Measurements from ENCODE around the gene F12. TPM values are rescaled to one million over a fixed set of nuclear protein-coding genes. Genes with fewer than 3 reads are reported as not detected.
"Not testable (repeated sequence)": the region's sequence is repeated elsewhere in the genome, so short reads cannot be mapped to it uniquely, and the experiment has no call there.

F12 gene
- total RNA-seq, 2 experiments from 2014 or later, result 5.1 to 5.9 TPM

DNA sequence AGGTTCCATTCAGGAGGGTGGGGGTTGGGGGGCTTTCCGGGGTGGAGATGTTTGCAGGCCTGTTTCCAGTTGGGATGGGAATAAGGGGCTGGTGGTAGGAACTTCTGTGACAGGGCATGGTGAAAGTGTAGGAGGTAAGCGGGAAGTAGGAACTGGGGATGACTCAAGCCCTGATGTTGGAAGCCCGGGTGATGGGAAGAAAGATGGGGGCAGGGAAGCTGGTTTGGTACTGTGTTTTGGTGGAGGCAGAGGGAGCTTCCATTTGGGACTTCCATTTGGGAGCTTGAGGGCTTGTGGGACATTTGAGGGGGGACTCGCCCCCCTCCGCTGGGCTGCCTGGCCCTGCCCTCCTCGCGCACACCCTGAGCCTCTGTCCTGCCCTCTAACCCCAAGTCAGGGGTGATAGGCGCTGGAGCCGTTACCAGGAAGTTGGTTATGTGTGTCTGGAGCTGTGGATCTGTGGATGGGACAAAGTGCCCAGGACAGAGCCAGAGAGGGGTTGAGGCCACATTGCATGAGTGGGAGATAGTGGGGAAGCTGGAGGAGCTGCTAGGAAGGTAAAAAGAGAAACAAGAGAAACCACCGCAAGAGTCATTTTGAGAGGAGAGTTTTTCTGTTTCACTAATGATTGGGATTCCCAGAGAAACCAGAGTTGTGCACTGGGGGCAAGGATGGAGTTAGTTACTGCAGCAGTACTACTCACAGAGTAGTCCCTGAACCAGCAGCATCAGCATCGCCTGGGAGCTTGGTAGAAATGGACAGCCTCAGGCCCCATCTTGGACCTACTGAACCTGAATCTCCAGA, 45.0 kb downstream of the F12 start:
- no peaks in the 10 kb centered on the region for H3K27me3 Mint-ChIP-seq
- H3K4me1 Mint-ChIP-seq (ENCODE audit: low read depth), result peaks cover 76% of the 10 kb centered on the region
- peaks cover 19% of the 10 kb centered on the region for H3K36me3 Mint-ChIP-seq
- ChIA-PET POLR2A (interaction anchor here (1.1 to 2.4 kb wide), 10 partner anchors 8 to 91 kb away, joined by 3 to 20 read pairs (median 4); partner anchors contain the start of genes LMAN2, PRELID1 and RAB24), CTCF (interaction anchor here (1.2 to 2.5 kb wide), 9 partner anchors 9 to 90 kb away, joined by 3 to 30 read pairs (median 5); partner anchors contain the start of gene LMAN2)
- DNase-seq, result peak; percentile 69
- intact Hi-C loops (cut with micrococcal nuclease), result loop anchor here (1.0 to 2.0 kb wide), 3 partner anchors 15 to 64 kb away; no protein-coding TSS in a partner anchor
- H3K27ac Mint-ChIP-seq, result peak overlapping the region; percentile 81
- no peaks in the 10 kb centered on the region for H3K9me3 Mint-ChIP-seq
- peak overlapping the region; percentile 60 for H3K4me3 Mint-ChIP-seq

DNA sequence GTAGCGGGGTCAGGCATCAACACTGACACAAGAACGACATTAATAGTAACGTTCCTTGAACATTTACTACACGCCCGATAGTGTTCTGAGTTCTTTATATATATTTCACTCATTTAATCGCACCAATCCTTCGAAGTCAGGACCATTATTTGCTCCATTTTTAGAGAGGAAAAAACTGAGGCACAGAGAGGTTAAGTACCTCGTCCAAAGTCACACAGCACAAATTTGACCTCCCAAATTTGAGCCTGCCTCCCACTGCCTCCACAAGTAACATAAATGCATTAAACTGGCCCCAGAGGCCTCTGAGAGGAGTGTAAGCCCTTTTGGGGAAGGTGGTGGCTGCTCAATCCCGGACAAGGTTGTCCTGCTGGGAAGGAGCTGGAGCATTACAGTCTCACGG, 45.8 kb downstream of the F12 start:
- ChIA-PET POLR2A (interaction anchor here (1.1 to 2.4 kb wide), 6 partner anchors 9 to 91 kb away, joined by 3 to 11 read pairs (median 4); partner anchors contain the start of genes LMAN2, PRELID1 and RAB24), CTCF (interaction anchor here (1.2 to 2.5 kb wide), 3 partner anchors 27 to 90 kb away, joined by 3 to 30 read pairs (median 3); no protein-coding TSS in a partner anchor)
- DNase-seq, result no peak
- Mint-ChIP-seq H3K9me3 (no peaks in the 10 kb centered on the region), H3K4me3 (peak overlapping the region; percentile 69), H3K4me1 (ENCODE audit: low read depth) (peaks cover 76% of the 10 kb centered on the region), H3K27me3 (no peaks in the 10 kb centered on the region), H3K36me3 (peaks cover 11% of the 10 kb centered on the region), H3K27ac (no peak overlapping the region)
- intact Hi-C loops (cut with micrococcal nuclease), result no loop called here

DNA sequence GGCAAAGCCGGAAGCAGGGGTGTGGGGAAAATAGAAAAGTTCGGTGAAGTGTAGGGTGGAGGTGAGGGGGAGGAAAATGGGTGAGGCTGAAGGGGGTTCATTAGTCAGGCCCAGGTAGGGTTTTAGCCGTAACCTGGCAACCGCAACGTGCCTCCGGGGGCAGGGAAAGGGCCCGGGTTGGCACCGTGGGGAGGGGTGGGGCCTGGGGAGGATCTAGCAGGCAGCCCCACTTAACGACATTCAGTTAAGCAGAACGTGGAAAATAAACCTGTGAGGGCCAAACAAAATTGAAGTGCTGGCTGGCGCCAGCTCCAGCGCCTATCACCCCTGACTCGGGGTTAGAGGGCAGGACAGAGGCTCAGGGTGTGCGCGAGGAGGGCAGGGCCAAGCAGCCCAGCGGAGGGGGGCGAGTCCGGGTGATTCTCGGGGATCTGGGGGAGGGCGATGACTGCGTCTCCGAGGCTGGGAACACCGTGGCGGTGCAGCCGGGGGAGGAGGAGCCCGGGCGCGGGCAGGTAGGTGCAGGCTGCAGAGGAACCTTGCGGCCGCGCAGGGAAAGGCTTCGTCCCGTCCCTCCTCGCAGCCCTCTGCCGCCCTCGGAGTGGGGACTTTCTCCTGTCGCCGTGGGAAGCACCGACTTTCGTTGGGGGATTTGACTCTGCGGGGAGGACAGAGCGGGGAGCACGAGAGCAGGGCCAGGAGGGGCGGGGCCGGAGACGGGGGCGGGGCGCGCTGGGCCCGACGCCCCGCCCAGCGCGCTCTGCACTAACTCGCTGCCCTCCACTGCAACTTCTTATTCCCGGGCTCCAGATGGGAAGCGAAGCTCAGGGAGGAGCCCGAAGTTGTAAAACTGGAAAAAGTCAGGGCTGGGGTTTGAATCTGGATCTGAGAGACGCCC, 46.5 kb downstream of the F12 start:
- Mint-ChIP-seq H3K27ac (peak overlapping the region; percentile 51), H3K4me3 (peak overlapping the region; percentile 69), H3K27me3 (no peaks in the 10 kb centered on the region), H3K36me3 (peaks cover 5% of the 10 kb centered on the region), H3K9me3 (no peaks in the 10 kb centered on the region), H3K4me1 (ENCODE audit: low read depth) (peaks cover 73% of the 10 kb centered on the region)
- ChIA-PET CTCF (interaction anchor here (1.0 to 8.7 kb wide), 6 partner anchors 9 to 93 kb away, joined by 3 to 66 read pairs (median 17); partner anchors contain the start of gene LMAN2), POLR2A (interaction anchor here (2.4 kb wide), 1 partner anchor 12 kb away, joined by 10 read pairs; the partner anchor contains the start of gene LMAN2)
- peak; percentile 82 for DNase-seq
- intact Hi-C loops (cut with micrococcal nuclease), result no loop called here

GRCh38 chr5:177362292-177362609, 47.1 kb downstream of the F12 start:
- ChIA-PET CTCF (interaction anchor here (1.0 to 8.7 kb wide), 7 partner anchors 9 to 93 kb away, joined by 3 to 66 read pairs (median 4); partner anchors contain the start of gene LMAN2), POLR2A (interaction anchor here (1.4 to 2.8 kb wide), 2 partner anchors 10 to 11 kb away, joined by 6 to 10 read pairs; partner anchors contain the start of gene LMAN2)
- DNase-seq, result no peak
- intact Hi-C loops (cut with micrococcal nuclease), result no loop called here
- Mint-ChIP-seq H3K4me3 (peak overlapping the region; percentile 69), H3K27ac (peak overlapping the region; percentile 43), H3K36me3 (peaks cover 5% of the 10 kb centered on the region), H3K9me3 (no peaks in the 10 kb centered on the region), H3K27me3 (no peaks in the 10 kb centered on the region), H3K4me1 (ENCODE audit: low read depth) (peaks cover 78% of the 10 kb centered on the region)

GRCh38 chr5:177361418-177362291, 47.7 kb downstream of the F12 start:
- POLR2A ChIA-PET, result interaction anchor here (1.1 to 2.8 kb wide), 3 partner anchors 10 to 28 kb away, joined by 3 to 10 read pairs (median 6); partner anchors contain the start of gene LMAN2
- Mint-ChIP-seq H3K9me3 (no peaks in the 10 kb centered on the region), H3K27me3 (no peaks in the 10 kb centered on the region), H3K4me3 (peak overlapping the region; percentile 69), H3K4me1 (ENCODE audit: low read depth) (peaks cover 84% of the 10 kb centered on the region), H3K27ac (peak overlapping the region; percentile 43), H3K36me3 (peaks cover 5% of the 10 kb centered on the region)
- peak; percentile 31 for DNase-seq
- intact Hi-C loops (cut with micrococcal nuclease), result no loop called here
- CTCF ChIA-PET, result interaction anchor here (1.0 to 8.7 kb wide), 10 partner anchors 10 to 94 kb away, joined by 3 to 66 read pairs (median 4); partner anchors contain the start of gene LMAN2

- H3K4me3 Mint-ChIP-seq; H3K9me3 Mint-ChIP-seq; DNase-seq; H3K27ac Mint-ChIP-seq; H3K27me3 Mint-ChIP-seq; H3K36me3 Mint-ChIP-seq; intact Hi-C loops (cut with micrococcal nuclease): not testable (repeated sequence)
- H3K4me1 Mint-ChIP-seq (ENCODE audit: low read depth), result peaks cover 87% of the 10 kb centered on the region
- CTCF ChIA-PET, result interaction anchor here (0.7 to 8.7 kb wide), 7 partner anchors 11 to 95 kb away, joined by 3 to 66 read pairs (median 5); no protein-coding TSS in a partner anchor
- POLR2A ChIA-PET, result interaction anchor here (0.8 to 2.8 kb wide), 4 partner anchors 9 to 42 kb away, joined by 3 to 10 read pairs (median 4); partner anchors contain the start of gene LMAN2
Measured at GRCh38 chr5:177360740-177361139, 48.6 kb downstream of the F12 start.

GRCh38 chr5:177359860-177360259, 49.5 kb downstream of the F12 start:
- H3K36me3 Mint-ChIP-seq, result peaks cover 3% of the 10 kb centered on the region
- H3K4me1 Mint-ChIP-seq (ENCODE audit: low read depth), result peaks cover 88% of the 10 kb centered on the region
- ChIA-PET CTCF (interaction anchor here (1.4 to 8.7 kb wide), 5 partner anchors 12 to 96 kb away, joined by 3 to 66 read pairs (median 9); no protein-coding TSS in a partner anchor), POLR2A (interaction anchor here (2.8 kb wide), 1 partner anchor 9 kb away, joined by 10 read pairs; the partner anchor contains the start of gene LMAN2)
- H3K4me3 Mint-ChIP-seq, result peak overlapping the region; percentile 81
- no peak for DNase-seq
- no peaks in the 10 kb centered on the region for H3K27me3 Mint-ChIP-seq
- peak overlapping the region; percentile 11 for H3K27ac Mint-ChIP-seq
- intact Hi-C loops (cut with micrococcal nuclease), result no loop called here
- peaks cover 9% of the 10 kb centered on the region for H3K9me3 Mint-ChIP-seq

- ChIA-PET POLR2A (interaction anchor here (2.8 kb wide), 1 partner anchor 8 kb away, joined by 10 read pairs; the partner anchor contains the start of gene LMAN2), CTCF (interaction anchor here (1.1 to 8.7 kb wide), 5 partner anchors 12 to 96 kb away, joined by 3 to 66 read pairs (median 9); no protein-coding TSS in a partner anchor)
- peaks cover 9% of the 10 kb centered on the region for H3K9me3 Mint-ChIP-seq
- intact Hi-C loops (cut with micrococcal nuclease), result no loop called here
- H3K4me1 Mint-ChIP-seq (ENCODE audit: low read depth), result peaks cover 88% of the 10 kb centered on the region
- no peaks in the 10 kb centered on the region for H3K27me3 Mint-ChIP-seq
- H3K4me3 Mint-ChIP-seq, result peak overlapping the region; percentile 81
- no peak for DNase-seq
- peaks cover 3% of the 10 kb centered on the region for H3K36me3 Mint-ChIP-seq
- peak overlapping the region; percentile 80 for H3K27ac Mint-ChIP-seq
Measured at GRCh38 chr5:177359451-177359851, 49.9 kb downstream of the F12 start.

- Mint-ChIP-seq H3K36me3 (peaks cover 3% of the 10 kb centered on the region), H3K4me3 (peak overlapping the region; percentile 81), H3K9me3 (peaks cover 9% of the 10 kb centered on the region), H3K27me3 (no peaks in the 10 kb centered on the region), H3K4me1 (ENCODE audit: low read depth) (peaks cover 81% of the 10 kb centered on the region), H3K27ac (peak overlapping the region; percentile 80)
- DNase-seq, result peak; percentile 22
- intact Hi-C loops (cut with micrococcal nuclease), result no loop called here
- ChIA-PET POLR2A (interaction anchor here (0.8 to 1.4 kb wide), 5 partner anchors 14 to 97 kb away, joined by 3 to 4 read pairs (median 3); no protein-coding TSS in a partner anchor), CTCF (interaction anchor here (0.8 to 8.7 kb wide), 7 partner anchors 13 to 97 kb away, joined by 3 to 66 read pairs (median 7); no protein-coding TSS in a partner anchor)
Measured at GRCh38 chr5:177358370-177358819, 51.0 kb downstream of the F12 start.

All from activated CD4-positive, alpha-beta memory T cell treated with anti-CD3 and anti-CD28 coated beads for 36 hours (primary cell).